ENCODE results near the gene ADAMTS18. TPM values are rescaled to one million over a fixed set of nuclear protein-coding genes. Genes with fewer than 3 reads are reported as not detected.

ADAMTS18 gene
- total RNA-seq, 1 experiment from 2014 or later: not detected

DNA sequence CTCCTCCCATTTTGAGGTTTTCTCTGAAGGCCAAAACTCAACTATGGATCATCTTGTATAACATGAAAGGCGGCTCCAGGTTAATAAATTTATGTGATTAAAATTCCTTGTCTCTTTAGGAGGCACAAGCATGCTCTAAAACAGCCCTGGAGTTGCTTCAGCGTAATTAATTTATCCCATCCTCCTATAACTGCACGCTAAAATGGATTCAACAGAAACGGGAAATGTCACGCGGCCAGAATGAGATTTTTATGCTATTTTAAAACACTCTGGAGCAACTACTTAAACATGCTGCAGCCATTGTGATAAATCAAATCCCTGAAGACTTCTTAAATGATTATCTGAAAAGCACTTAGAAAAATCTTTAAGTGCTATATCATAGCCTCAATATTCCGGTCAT is 106.6 kb downstream of the ADAMTS18 start:
- Histone ChIP-seq H3K79me2 (ENCODE audit: insufficient read depth, low read length) (no peaks in the 10 kb centered on the region), H3K4me1 (ENCODE audit: control insufficient read depth in 1 of 2, insufficient read depth in 2 of 2, low read length in 2 of 2) (no peaks in the 10 kb centered on the region), H3K36me3 (ENCODE audit: control insufficient read depth in 1 of 2, insufficient read depth in 2 of 2, low read length in 2 of 2) (no peaks in the 10 kb centered on the region), H3K9me2 (ENCODE audit: insufficient read depth) (no peaks in the 10 kb centered on the region), H3K27me3 (ENCODE audit: insufficient read depth, low read length) (peaks cover 54% of the 10 kb centered on the region), H3K27ac (ENCODE audit: low read depth, low read length) (no peak overlapping the region), H4K20me1 (ENCODE audit: insufficient read depth) (no peaks in the 10 kb centered on the region), H3K4me3 (replicated peaks in 1 of 2; ENCODE audit: low read depth in 1 of 2, low read length in 2 of 2) (no peak overlapping the region), H3K9ac (ENCODE audit: low read length) (no peak overlapping the region), H2AFZ (ENCODE audit: low read depth, low read length, poor library complexity, severe bottlenecking) (no peak overlapping the region), H3K4me2 (ENCODE audit: low read length) (no peak overlapping the region), H3K9me3 (ENCODE audit: control insufficient read depth in 1 of 2, insufficient read depth in 1 of 2, low read depth in 1 of 2, low read length in 2 of 2) (no peaks in the 10 kb centered on the region)
- TF ChIP-seq EZH2 (IDR thresholded peaks at IDR 0.05) (no peak), CEBPB (IDR thresholded peaks at IDR 0.05; ENCODE audit: low read depth) (no peak), EZH2phosphoT487 (IDR thresholded peaks at IDR 0.05; ENCODE audit: borderline replicate concordance) (no peak), ZNF274 (IDR thresholded peaks at IDR 0.05; ENCODE audit: low read depth, low read length) (no peak), EGR1 (IDR thresholded peaks at IDR 0.05; ENCODE audit: low read depth) (no peak), MAX (IDR thresholded peaks at IDR 0.05) (no peak), ATF3 (IDR thresholded peaks at IDR 0.05) (no peak), SIN3A (IDR thresholded peaks at IDR 0.05; ENCODE audit: low read depth) (no peak)
- CTCF ChIA-PET: interaction anchor here (1.4 kb wide), 1 partner anchor 256 kb away, joined by 3 read pairs; no protein-coding TSS in a partner anchor
- intact Hi-C loops (cut with micrococcal nuclease): no loop called here
- POLR2A ChIA-PET: no interaction called here
- ATAC-seq (no peak), DNase-seq (ENCODE audit: low read depth, low spot score) (no peak)
- RAD21 ChIA-PET (ENCODE audit: low non-redundant PET in 1 of 2, low total read pairs in 2 of 2, uncharacterized antibody in 2 of 2, unreplicated experiment in 2 of 2): no interaction called here
- BruUV-seq (replicated peaks): no TSS peak

GRCh38 chr16:77327717-77328116 is 107.1 kb downstream of the ADAMTS18 start:
- Histone ChIP-seq H3K9me3 (ENCODE audit: control insufficient read depth in 1 of 2, insufficient read depth in 1 of 2, low read depth in 1 of 2, low read length in 2 of 2) (no peaks in the 10 kb centered on the region), H3K9ac (ENCODE audit: low read length) (no peak overlapping the region), H2AFZ (ENCODE audit: low read depth, low read length, poor library complexity, severe bottlenecking) (no peak overlapping the region), H3K27me3 (ENCODE audit: insufficient read depth, low read length) (peaks cover 55% of the 10 kb centered on the region), H3K4me3 (replicated peaks in 1 of 2; ENCODE audit: low read depth in 1 of 2, low read length in 2 of 2) (no peak overlapping the region), H3K79me2 (ENCODE audit: insufficient read depth, low read length) (no peaks in the 10 kb centered on the region), H3K9me2 (ENCODE audit: insufficient read depth) (no peaks in the 10 kb centered on the region), H3K4me2 (ENCODE audit: low read length) (no peak overlapping the region), H3K36me3 (ENCODE audit: control insufficient read depth in 1 of 2, insufficient read depth in 2 of 2, low read length in 2 of 2) (no peaks in the 10 kb centered on the region), H4K20me1 (ENCODE audit: insufficient read depth) (no peaks in the 10 kb centered on the region), H3K4me1 (ENCODE audit: control insufficient read depth in 1 of 2, insufficient read depth in 2 of 2, low read length in 2 of 2) (no peaks in the 10 kb centered on the region), H3K27ac (ENCODE audit: low read depth, low read length) (no peak overlapping the region)
- TF ChIP-seq, protein P1, sequence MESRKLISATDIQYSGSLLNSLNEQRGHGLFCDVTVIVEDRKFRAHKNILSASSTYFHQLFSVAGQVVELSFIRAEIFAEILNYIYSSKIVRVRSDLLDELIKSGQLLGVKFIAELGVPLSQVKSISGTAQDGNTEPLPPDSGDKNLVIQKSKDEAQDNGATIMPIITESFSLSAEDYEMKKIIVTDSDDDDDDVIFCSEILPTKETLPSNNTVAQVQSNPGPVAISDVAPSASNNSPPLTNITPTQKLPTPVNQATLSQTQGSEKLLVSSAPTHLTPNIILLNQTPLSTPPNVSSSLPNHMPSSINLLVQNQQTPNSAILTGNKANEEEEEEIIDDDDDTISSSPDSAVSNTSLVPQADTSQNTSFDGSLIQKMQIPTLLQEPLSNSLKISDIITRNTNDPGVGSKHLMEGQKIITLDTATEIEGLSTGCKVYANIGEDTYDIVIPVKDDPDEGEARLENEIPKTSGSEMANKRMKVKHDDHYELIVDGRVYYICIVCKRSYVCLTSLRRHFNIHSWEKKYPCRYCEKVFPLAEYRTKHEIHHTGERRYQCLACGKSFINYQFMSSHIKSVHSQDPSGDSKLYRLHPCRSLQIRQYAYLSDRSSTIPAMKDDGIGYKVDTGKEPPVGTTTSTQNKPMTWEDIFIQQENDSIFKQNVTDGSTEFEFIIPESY (IDR thresholded peaks at IDR 0.05; ENCODE audit: extremely low read depth, insufficient replicate concordance, low read length): no peak
- ChIA-PET POLR2A (no interaction called here), CTCF (interaction anchor here (1.4 kb wide), 1 partner anchor 256 kb away, joined by 3 read pairs; no protein-coding TSS in a partner anchor), RAD21 (ENCODE audit: low non-redundant PET in 1 of 2, low total read pairs in 2 of 2, uncharacterized antibody in 2 of 2, unreplicated experiment in 2 of 2) (no interaction called here)
- intact Hi-C loops (cut with micrococcal nuclease): no loop called here
- no TSS peak for BruUV-seq (replicated peaks)
- DNase-seq (ENCODE audit: low read depth, low spot score) (no peak), ATAC-seq (no peak)
